HL-60 (cell line): Measurements from ENCODE around the gene CLEC19A.

Source experiments
- DNase-seq, 2 experiments: peaks; one replicate each; pipeline ENCODE4 v3.0.0-alpha.2; 2010 to 2020; ENCODE audit warnings: low read depth in 1 of 2, low spot score in 1 of 2
- H3K27ac ChIP-seq: fragments of 250-450 bp; sonication (Bioruptor Pico); replicated peaks from 2 replicates; pipeline ENCODE4 v1.5.1; 2020; ENCODE audit warnings: mild to moderate bottlenecking, moderate library complexity
- H3K27me3 ChIP-seq: fragments of 250-450 bp; sonication (Bioruptor Pico); 2 replicates; pipeline ENCODE4 v1.5.1; 2021; ENCODE audit warnings: mild to moderate bottlenecking, moderate library complexity; ENCODE audit not compliant: insufficient read depth, poor library complexity, severe bottlenecking
- H3K4me3 ChIP-seq: replicated peaks from 2 replicates; pipeline ENCODE4 v1.5.1; 2011; ENCODE audit warnings: mild to moderate bottlenecking, control low read depth, low read length; ENCODE audit not compliant: insufficient read depth
- GABPA ChIP-seq: IDR thresholded peaks from 2 replicates; pipeline ENCODE4 v1.6.1; 2012; ENCODE audit warnings: low read depth
- POLR2AphosphoS5 ChIP-seq: IDR thresholded peaks from 2 replicates; pipeline ENCODE4 v1.6.1; 2012; ENCODE audit warnings: low read depth
- SPI1 ChIP-seq: IDR thresholded peaks from 2 replicates; pipeline ENCODE4 v1.6.1; 2012; ENCODE audit warnings: low read depth, mild to moderate bottlenecking, borderline replicate concordance
- TF ChIP-seq, protein P1 (sequence below): IDR thresholded peaks from one replicate; pipeline ENCODE4 v1.5.1; 2011; ENCODE audit warnings: low read length, control low read depth, inconsistent platforms; ENCODE audit not compliant: insufficient read depth
- TF ChIP-seq, protein P2 (sequence below): IDR thresholded peaks from 2 replicates; pipeline ENCODE4 v1.6.1; 2012; ENCODE audit warnings: low read depth; ENCODE audit not compliant: insufficient replicate concordance

CLEC19A gene

DNA sequence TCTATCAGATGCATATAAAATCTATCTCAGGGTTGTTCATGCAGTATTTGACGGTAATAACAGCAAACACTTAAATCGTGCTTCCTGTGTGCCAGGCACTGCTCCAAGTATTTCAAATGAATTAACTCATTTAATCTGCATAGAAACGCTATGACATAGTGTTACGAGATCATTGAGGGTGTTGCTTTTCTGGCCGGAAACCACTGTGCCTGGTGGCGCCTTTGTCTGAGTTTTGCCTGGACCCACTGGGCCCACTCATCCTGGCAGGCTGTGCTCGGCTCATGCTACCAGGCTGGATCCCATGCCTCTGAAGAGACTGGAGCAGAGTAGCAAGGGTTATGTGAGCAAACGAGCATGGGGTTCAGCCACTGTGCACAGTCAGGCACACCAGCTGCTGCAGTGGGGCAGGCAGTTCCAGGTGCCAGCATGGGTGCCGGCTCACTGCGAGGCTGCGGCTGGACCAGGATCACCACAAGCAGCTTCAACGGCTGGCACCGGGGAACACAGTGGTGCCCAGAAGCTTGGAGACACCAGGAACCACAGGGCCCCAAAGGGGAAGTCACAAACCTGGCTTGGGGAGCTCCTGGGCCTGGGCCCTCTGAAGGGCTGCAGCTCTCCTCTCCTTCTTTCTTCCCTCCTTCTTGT, 45.9 kb upstream of the CLEC19A start:
- Histone ChIP-seq H3K4me3 (no peak overlapping the region), H3K27ac (no peak overlapping the region), H3K27me3 (no peaks in the 10 kb centered on the region)
- DNase-seq = no peak
- TF ChIP-seq, protein P1, sequence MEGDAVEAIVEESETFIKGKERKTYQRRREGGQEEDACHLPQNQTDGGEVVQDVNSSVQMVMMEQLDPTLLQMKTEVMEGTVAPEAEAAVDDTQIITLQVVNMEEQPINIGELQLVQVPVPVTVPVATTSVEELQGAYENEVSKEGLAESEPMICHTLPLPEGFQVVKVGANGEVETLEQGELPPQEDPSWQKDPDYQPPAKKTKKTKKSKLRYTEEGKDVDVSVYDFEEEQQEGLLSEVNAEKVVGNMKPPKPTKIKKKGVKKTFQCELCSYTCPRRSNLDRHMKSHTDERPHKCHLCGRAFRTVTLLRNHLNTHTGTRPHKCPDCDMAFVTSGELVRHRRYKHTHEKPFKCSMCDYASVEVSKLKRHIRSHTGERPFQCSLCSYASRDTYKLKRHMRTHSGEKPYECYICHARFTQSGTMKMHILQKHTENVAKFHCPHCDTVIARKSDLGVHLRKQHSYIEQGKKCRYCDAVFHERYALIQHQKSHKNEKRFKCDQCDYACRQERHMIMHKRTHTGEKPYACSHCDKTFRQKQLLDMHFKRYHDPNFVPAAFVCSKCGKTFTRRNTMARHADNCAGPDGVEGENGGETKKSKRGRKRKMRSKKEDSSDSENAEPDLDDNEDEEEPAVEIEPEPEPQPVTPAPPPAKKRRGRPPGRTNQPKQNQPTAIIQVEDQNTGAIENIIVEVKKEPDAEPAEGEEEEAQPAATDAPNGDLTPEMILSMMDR = no peak
- no peak for TF ChIP-seq SPI1
- TF ChIP-seq, protein P2, sequence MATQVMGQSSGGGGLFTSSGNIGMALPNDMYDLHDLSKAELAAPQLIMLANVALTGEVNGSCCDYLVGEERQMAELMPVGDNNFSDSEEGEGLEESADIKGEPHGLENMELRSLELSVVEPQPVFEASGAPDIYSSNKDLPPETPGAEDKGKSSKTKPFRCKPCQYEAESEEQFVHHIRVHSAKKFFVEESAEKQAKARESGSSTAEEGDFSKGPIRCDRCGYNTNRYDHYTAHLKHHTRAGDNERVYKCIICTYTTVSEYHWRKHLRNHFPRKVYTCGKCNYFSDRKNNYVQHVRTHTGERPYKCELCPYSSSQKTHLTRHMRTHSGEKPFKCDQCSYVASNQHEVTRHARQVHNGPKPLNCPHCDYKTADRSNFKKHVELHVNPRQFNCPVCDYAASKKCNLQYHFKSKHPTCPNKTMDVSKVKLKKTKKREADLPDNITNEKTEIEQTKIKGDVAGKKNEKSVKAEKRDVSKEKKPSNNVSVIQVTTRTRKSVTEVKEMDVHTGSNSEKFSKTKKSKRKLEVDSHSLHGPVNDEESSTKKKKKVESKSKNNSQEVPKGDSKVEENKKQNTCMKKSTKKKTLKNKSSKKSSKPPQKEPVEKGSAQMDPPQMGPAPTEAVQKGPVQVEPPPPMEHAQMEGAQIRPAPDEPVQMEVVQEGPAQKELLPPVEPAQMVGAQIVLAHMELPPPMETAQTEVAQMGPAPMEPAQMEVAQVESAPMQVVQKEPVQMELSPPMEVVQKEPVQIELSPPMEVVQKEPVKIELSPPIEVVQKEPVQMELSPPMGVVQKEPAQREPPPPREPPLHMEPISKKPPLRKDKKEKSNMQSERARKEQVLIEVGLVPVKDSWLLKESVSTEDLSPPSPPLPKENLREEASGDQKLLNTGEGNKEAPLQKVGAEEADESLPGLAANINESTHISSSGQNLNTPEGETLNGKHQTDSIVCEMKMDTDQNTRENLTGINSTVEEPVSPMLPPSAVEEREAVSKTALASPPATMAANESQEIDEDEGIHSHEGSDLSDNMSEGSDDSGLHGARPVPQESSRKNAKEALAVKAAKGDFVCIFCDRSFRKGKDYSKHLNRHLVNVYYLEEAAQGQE = no peak
- TF ChIP-seq POLR2AphosphoS5 = no peak
- TF ChIP-seq GABPA = no peak

DNA sequence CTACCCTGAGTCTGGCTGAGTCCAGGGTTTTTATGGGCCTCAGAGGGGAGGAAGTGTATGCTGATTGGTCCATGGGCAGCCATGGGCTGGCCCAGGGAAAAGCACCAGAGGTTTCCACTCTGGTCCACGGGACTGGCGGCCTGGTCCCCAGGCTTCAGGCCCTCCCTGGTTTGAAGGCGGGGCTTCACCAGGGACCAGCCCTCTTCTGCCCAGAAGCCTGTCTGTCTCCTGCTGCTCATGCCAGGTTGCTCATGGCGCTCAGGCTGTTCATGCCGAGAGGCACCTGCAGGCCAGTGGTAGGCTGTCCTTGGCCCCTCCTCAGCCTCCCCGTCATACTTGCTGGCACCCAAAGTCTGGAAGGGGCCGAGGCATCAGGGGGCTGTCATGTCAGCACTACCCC, 45.0 kb upstream of the CLEC19A start:
- Histone ChIP-seq H3K27me3 (no peaks in the 10 kb centered on the region), H3K27ac (no peak overlapping the region), H3K4me3 (no peak overlapping the region)
- TF ChIP-seq POLR2AphosphoS5 = no peak
- TF ChIP-seq, protein P2 = no peak
- no peak for DNase-seq

DNA sequence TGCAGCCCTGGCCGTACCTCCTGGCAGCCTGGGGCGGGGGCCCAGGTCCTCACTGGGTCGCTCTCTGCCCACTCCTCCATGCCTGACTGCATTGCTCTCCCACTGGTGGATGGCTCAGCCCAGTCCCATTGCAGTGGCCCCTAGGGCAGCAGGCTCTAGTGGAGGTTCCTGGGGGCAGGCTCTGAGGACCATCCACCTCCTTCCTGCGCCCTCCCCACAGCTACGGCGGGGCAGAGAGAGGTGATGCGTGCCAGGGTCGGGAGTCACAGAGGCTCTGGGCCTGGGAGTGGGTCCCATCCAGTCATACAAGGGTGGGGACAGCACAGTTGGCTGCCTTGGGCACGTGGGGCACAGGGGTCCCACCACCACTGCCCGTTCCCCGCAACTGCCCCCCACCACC, 44.0 kb upstream of the CLEC19A start:
- no peaks in the 10 kb centered on the region for H3K27me3 ChIP-seq
- H3K4me3 ChIP-seq = no peak overlapping the region
- H3K27ac ChIP-seq = no peak overlapping the region
- DNase-seq = no peak
- no peak for TF ChIP-seq SPI1

DNA sequence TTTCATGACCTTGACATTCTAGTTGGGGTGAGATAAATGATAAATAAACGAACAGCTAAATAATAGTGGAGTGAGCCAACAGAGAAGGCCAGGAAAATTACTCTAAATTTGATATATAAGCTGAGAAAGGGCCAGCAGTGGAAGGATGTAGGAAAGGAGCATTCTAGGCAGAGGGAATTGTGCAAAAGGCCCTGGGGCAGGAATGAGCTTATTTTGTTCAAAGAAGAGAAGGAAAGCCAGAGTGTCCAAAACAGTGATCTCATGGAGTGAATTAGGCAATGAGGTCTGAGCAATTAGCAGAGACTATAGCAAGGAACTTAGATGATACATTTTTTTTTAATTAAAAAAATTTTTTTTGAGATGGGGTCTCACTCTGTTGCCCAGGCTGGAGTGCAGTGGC, 43.3 kb upstream of the CLEC19A start:
- no peak overlapping the region for H3K27ac ChIP-seq
- no peak overlapping the region for H3K4me3 ChIP-seq
- no peak for DNase-seq
- TF ChIP-seq, protein P1 = no peak
- TF ChIP-seq GABPA (no peak), SPI1 (no peak), POLR2AphosphoS5 (no peak)
- TF ChIP-seq, protein P2 = no peak
- no peaks in the 10 kb centered on the region for H3K27me3 ChIP-seq
